ENCODE measurements around the gene GOSR2.

GRCh38 chr17:46916211-46916610, 6.7 kb upstream of the GOSR2 start:
- TF ChIP-seq CTCF (optimal IDR thresholded peaks at IDR 0.05 in 1 of 3, IDR thresholded peaks at IDR 0.05 in 1 of 3, conservative IDR thresholded peaks at IDR 0.05 in 1 of 3; ENCODE audit: extremely low read depth in 1 of 3, insufficient read depth in 2 of 3, low read length in 3 of 3) (no peak), EZH2 (IDR thresholded peaks at IDR 0.05; ENCODE audit: low read length) (no peak)

Data from keratinocyte (primary cell).